Natural killer cell (primary cell): ENCODE measurements around the gene MAPK8. TPM values are rescaled to one million over a fixed set of nuclear protein-coding genes. Genes with fewer than 3 reads are reported as not detected.
A peak's percentile ranks its signal among the peaks of the same experiment; 100 is the strongest.

Experiments used
- ATAC-seq, 3 donors: fragments of 150-1000 bp in 2 of 3; fragments of 200-7000 bp in 1 of 3; cut with Tn5 transposase; 1 replicate in 1 of 3; 2 replicates in 2 of 3; pipeline ENCODE4 v1.10.0; 2021; ENCODE audit warnings: mild to moderate bottlenecking in 2 of 3, moderate library complexity in 2 of 3
- DNase-seq, 2 donors: peaks; one replicate each; pipeline versions ENCODE4 v3.0.0 to v3.0.0-alpha.2; 2013 to 2021; ENCODE audit warnings: mixed read lengths in 1 of 2
- H3K27ac ChIP-seq: one replicate; pipeline ENCODE4 v1.5.1; 2013; ENCODE audit warnings: mild to moderate bottlenecking, low read length
- H3K27me3 ChIP-seq: one replicate; pipeline ENCODE4 v1.6.1; 2013; ENCODE audit warnings: low read length; ENCODE audit not compliant: control insufficient read depth, insufficient read depth
- H3K36me3 ChIP-seq: one replicate; pipeline ENCODE4 v1.6.1; 2013; ENCODE audit warnings: low read length; ENCODE audit not compliant: control insufficient read depth, insufficient read depth
- H3K4me1 ChIP-seq: one replicate; pipeline ENCODE4 v1.6.1; 2013; ENCODE audit warnings: low read length; ENCODE audit not compliant: control insufficient read depth, insufficient read depth
- H3K4me3 ChIP-seq: one replicate; pipeline ENCODE4 v1.5.1; 2013; ENCODE audit warnings: low read length
- H3K9me3 ChIP-seq: one replicate; pipeline ENCODE4 v1.6.1; 2013; ENCODE audit warnings: low read length; ENCODE audit not compliant: control insufficient read depth, insufficient read depth
- H3K27ac Mint-ChIP-seq, 2 donors: one replicate each; pipeline ENCODE4 v1.8.0; 2022; ENCODE audit warnings: mild to moderate bottlenecking in 2 of 2, mixed read lengths in 2 of 2, moderate library complexity in 1 of 2
- H3K27me3 Mint-ChIP-seq, 2 donors: one replicate each; pipeline ENCODE4 v1.8.0; 2022; ENCODE audit warnings: low read depth in 2 of 2, mixed read lengths in 2 of 2
- H3K36me3 Mint-ChIP-seq: one replicate; pipeline ENCODE4 v1.8.0; 2022; ENCODE audit warnings: mixed read lengths
- H3K4me1 Mint-ChIP-seq, 2 donors: one replicate each; pipeline ENCODE4 v1.8.0; 2022; ENCODE audit warnings: mixed read lengths in 2 of 2
- H3K4me3 Mint-ChIP-seq: one replicate; pipeline ENCODE4 v1.8.0; 2022; ENCODE audit warnings: mild to moderate bottlenecking, moderate library complexity, mixed read lengths
- H3K9me3 Mint-ChIP-seq, 2 donors: one replicate each; pipeline ENCODE4 v1.8.0; 2022; ENCODE audit warnings: mixed read lengths in 2 of 2
- CTCF ChIP-seq: fragments of 200-600 bp; IDR thresholded peaks from one replicate; pipeline ENCODE4 v1.8.0; 2022; ENCODE audit warnings: antibody characterized with exemption
- WGBS: methylation state at CpG from one replicate; pipeline ENCODE4 v1.1.7; 2013; ENCODE audit warnings: missing lambda C conversion rate; ENCODE audit not compliant: insufficient coverage; 5-methylcytosine and 5-hydroxymethylcytosine counted together
- intact Hi-C: fragments of 100-400 bp; cut with micrococcal nuclease; formaldehyde crosslinking; loops from one replicate; pipeline ENCODE4 v1.14.2; 2022
- total RNA-seq, 4 donors: library from RNA; stranded (reverse); fragments of 120-200 nt in 1 of 4; gene quantifications; one replicate each; pipeline versions ENCODE4 v1.2.3 to v1.2.4, GENCODE V29; 2013 to 2022

Gene MAPK8
- total RNA-seq, 3 donors from 2014 or later (not counting 1 experiment from before 2014, with no cell fraction given), result 37.3 to 44.5 (median 40.8) TPM

GRCh38 chr10:48444861-48445841 is 138.7 kb downstream of the MAPK8 start:
- no peaks in the 10 kb centered on the region for H3K9me3 Mint-ChIP-seq
- no peak overlapping the region for H3K4me3 Mint-ChIP-seq
- H3K36me3 ChIP-seq, result no peaks in the 10 kb centered on the region
- H3K4me1 ChIP-seq, result no peaks in the 10 kb centered on the region
- peaks cover 0 to 12% of the 10 kb centered on the region in 2 donors for H3K27me3 Mint-ChIP-seq
- H3K27ac Mint-ChIP-seq, result no peak overlapping the region
- WGBS, result 80% methylated on average over 20 of the region's 20 CpGs
- DNase-seq (no peak), ATAC-seq (no peak)
- H3K27me3 ChIP-seq, result no peaks in the 10 kb centered on the region
- no peak for TF ChIP-seq CTCF
- no peaks in the 10 kb centered on the region for H3K36me3 Mint-ChIP-seq
- intact Hi-C loops, result no loop called here
- H3K9me3 ChIP-seq, result no peaks in the 10 kb centered on the region
- no peak overlapping the region for H3K27ac ChIP-seq
- no peak overlapping the region for H3K4me3 ChIP-seq
- peaks cover 0 to 10% of the 10 kb centered on the region in 2 donors for H3K4me1 Mint-ChIP-seq

- Mint-ChIP-seq H3K4me1 (peaks cover 0 to 10% of the 10 kb centered on the region in 2 donors), H3K4me3 (no peak overlapping the region), H3K27ac (no peak overlapping the region), H3K36me3 (no peaks in the 10 kb centered on the region), H3K27me3 (peaks cover 0 to 12% of the 10 kb centered on the region in 2 donors), H3K9me3 (no peaks in the 10 kb centered on the region)
- ATAC-seq, result no peak
- WGBS, result 83% methylated on average over 7 of the region's 7 CpGs
- Histone ChIP-seq H3K4me3 (no peak overlapping the region), H3K36me3 (no peaks in the 10 kb centered on the region), H3K9me3 (no peaks in the 10 kb centered on the region), H3K4me1 (no peaks in the 10 kb centered on the region), H3K27ac (no peak overlapping the region), H3K27me3 (no peaks in the 10 kb centered on the region)
- intact Hi-C loops, result no loop called here
- TF ChIP-seq CTCF, result no peak
- DNase-seq, result no peak
Measured at GRCh38 chr10:48445932-48446331, 139.5 kb downstream of the MAPK8 start.

DNA sequence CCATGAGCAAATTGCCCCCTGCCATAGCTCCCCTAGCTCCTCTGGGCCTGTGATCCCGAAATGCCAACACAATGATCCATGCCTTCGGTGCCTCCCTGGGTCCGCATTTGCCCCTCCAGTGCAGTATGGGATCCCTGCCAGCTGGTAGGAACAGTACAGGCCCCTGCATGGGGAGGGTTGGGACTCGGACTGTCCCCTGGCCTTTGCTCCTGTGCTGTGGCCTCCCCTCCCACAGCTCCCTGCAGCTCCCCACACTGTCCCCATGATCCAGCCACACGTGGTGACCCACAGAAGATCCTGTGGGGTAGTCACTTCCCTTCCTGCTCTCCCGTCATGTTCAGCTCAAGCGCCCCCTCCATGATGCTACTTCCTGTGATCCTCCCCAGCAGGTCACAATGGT is 140.3 kb downstream of the MAPK8 start:
- Mint-ChIP-seq H3K4me3 (no peak overlapping the region), H3K36me3 (no peaks in the 10 kb centered on the region), H3K27me3 (peaks cover 0 to 12% of the 10 kb centered on the region in 2 donors), H3K4me1 (peaks cover 0 to 10% of the 10 kb centered on the region in 2 donors), H3K27ac (no peak overlapping the region), H3K9me3 (no peaks in the 10 kb centered on the region)
- no peak overlapping the region for H3K4me3 ChIP-seq
- H3K27me3 ChIP-seq, result no peaks in the 10 kb centered on the region
- no peaks in the 10 kb centered on the region for H3K4me1 ChIP-seq
- H3K9me3 ChIP-seq, result no peaks in the 10 kb centered on the region
- DNase-seq (peak in 1 of 2 donors; percentile 14), ATAC-seq (no peak)
- no peak overlapping the region for H3K27ac ChIP-seq
- intact Hi-C loops, result no loop called here
- TF ChIP-seq CTCF, result no peak
- H3K36me3 ChIP-seq, result no peaks in the 10 kb centered on the region
- 54% methylated on average over 7 of the region's 7 CpGs for WGBS
